BLaER1 (cell line): ENCODE results near the gene PARM1.
"Not testable (repeated sequence)": the region's sequence is repeated elsewhere in the genome, so short reads cannot be mapped to it uniquely, and the experiment has no call there.

ENCODE experiments used
- H3K27ac ChIP-seq: shearing (Covaris generic); formaldehyde crosslinking; 2 replicates; pipeline ENCODE4 v1.8.1; 2022
- H3K27me3 ChIP-seq: shearing (Covaris generic); formaldehyde crosslinking; 2 replicates; pipeline ENCODE4 v1.8.1; 2022
- H3K36me3 ChIP-seq: shearing (Covaris generic); formaldehyde crosslinking; 2 replicates; pipeline ENCODE4 v1.8.1; 2022
- H3K4me1 ChIP-seq: shearing (Covaris generic); formaldehyde crosslinking; 2 replicates; pipeline ENCODE4 v1.8.1; 2022
- H3K4me2 ChIP-seq: shearing (Covaris generic); formaldehyde crosslinking; 2 replicates; pipeline ENCODE4 v1.8.1; 2022
- H3K4me3 ChIP-seq: shearing (Covaris generic); formaldehyde crosslinking; 2 replicates; pipeline ENCODE4 v1.8.1; 2022
- H3K9ac ChIP-seq: shearing (Covaris generic); formaldehyde crosslinking; 2 replicates; pipeline ENCODE4 v1.8.1; 2022
- H3K9me3 ChIP-seq: shearing (Covaris generic); formaldehyde crosslinking; 2 replicates; pipeline ENCODE4 v1.8.1; 2022
- H4K20me1 ChIP-seq: shearing (Covaris generic); formaldehyde crosslinking; 2 replicates; pipeline ENCODE4 v1.8.1; 2022
- Cebpa-rat ChIP-seq: shearing (Covaris generic); IDR thresholded peaks from 2 replicates; pipeline ENCODE4 v1.8.1; 2022

The PARM1 gene

DNA sequence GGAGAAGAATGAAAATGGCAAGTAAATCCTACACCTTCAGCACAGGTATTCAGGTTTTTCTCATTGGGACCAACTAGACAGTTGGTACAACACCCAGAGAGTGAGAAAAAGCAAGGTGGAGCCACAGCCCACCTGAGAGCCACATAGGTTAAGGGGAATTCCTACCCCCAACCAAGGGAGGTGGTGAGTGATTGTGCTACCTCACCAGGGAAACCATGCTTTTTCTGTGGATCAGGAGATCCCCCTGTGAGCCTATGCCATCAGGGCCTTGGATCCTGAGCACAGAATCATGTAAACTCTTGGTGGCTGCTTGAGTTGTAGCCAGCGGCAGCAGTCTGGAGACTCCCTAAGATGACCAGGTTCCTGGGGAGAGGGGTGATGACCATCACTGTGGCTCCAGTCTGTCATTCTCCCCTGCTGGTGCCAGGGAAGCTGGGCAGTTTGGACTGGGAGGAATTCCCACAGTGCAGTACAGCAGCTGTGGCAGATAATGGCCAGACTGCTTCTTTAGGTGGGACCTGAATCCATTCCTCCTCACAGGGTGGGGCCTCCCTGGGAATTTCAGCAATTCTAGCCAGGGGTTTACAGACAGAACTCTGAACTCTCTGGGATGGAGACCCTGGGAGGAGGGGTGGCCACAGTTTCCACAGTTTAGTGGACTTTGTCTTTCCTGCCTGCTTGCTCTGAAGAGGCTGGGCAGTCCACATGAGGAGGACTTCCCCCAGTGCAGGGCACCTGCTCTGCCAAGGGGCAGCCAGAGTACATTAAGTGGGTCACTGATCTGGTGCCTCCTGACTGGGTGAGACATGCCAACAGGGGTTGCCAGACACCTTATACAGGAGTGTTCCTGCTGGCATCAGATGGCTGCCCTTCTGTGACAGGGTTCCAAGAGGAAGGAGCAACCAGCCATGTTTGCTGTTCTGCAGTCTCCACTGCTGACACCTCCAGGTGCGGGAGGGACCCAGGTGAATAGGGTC lies 43.2 kb downstream of the PARM1 start:
- H3K27ac ChIP-seq = no peak overlapping the region
- no peak overlapping the region for H3K9ac ChIP-seq
- no peak overlapping the region for H3K4me3 ChIP-seq
- H3K4me2 ChIP-seq = no peak overlapping the region
- no peaks in the 10 kb centered on the region for H3K27me3 ChIP-seq
- H3K9me3 ChIP-seq = peaks cover 22% of the 10 kb centered on the region
- no peaks in the 10 kb centered on the region for H3K36me3 ChIP-seq
- no peaks in the 10 kb centered on the region for H4K20me1 ChIP-seq
- no peak for TF ChIP-seq Cebpa-rat
- no peaks in the 10 kb centered on the region for H3K4me1 ChIP-seq

DNA sequence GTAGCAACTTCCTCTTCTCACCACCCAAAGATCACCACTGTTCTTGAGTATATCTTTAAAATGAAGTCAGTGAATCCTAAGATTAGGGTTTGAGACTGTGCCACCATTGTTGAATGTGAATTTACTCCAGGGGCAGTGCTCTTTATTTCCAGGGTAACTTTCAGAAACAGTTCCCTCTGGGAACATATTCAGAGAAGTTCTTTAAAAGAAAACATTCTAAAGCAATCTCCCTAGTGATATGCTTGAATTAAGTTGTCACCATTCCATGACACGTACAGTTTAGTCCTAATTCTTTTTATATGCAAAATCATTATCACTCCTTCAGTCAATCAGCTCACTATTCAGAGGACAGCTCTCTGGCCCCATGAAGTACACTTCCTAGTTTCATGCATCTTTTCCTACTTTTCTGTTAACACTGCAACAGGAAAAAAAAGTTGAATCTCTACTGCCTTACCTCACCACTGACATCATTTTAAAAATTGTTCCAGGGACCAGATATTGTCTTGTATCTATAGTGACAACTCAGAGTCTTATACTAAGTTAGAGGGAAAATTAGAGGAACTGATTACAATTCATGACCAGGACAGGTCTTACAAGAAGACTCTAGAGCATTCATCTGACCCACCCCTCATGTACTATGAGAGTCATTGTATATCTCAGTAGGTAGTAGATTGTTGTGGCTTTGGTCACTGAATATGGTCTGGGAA lies 49.8 kb downstream of the PARM1 start:
- Histone ChIP-seq H3K27ac (no peak overlapping the region), H4K20me1 (no peaks in the 10 kb centered on the region), H3K4me2 (no peak overlapping the region), H3K4me3 (no peak overlapping the region), H3K27me3 (no peaks in the 10 kb centered on the region), H3K9ac (no peak overlapping the region), H3K9me3 (peaks cover 17% of the 10 kb centered on the region), H3K4me1 (no peaks in the 10 kb centered on the region), H3K36me3 (no peaks in the 10 kb centered on the region)
- TF ChIP-seq Cebpa-rat = no peak

DNA sequence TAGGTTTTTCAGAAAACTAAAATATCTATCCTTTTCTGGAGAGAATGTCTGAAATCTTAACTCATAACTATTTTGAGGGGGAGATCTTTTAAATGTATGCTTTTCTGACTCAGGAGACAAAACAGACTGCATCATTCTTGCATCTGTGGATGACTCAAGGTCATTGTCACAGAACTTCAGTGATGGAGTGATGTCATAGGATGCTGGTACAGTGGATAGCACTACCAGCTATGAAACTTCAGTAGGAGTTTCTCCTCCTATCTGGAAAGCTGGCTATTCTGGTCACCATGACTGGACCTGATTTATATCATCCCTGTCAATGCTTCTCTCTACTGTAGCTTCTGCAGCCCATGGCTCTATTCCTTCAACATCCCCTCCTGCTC lies 50.3 kb downstream of the PARM1 start:
- Histone ChIP-seq H3K4me1 (no peaks in the 10 kb centered on the region), H3K36me3 (no peaks in the 10 kb centered on the region), H3K27me3 (no peaks in the 10 kb centered on the region), H3K4me2 (no peak overlapping the region), H3K9ac (no peak overlapping the region), H4K20me1 (no peaks in the 10 kb centered on the region), H3K27ac (no peak overlapping the region), H3K9me3 (peaks cover 12% of the 10 kb centered on the region; the same call in 1 of the 2 replicates), H3K4me3 (no peak overlapping the region)
- TF ChIP-seq Cebpa-rat = no peak

DNA sequence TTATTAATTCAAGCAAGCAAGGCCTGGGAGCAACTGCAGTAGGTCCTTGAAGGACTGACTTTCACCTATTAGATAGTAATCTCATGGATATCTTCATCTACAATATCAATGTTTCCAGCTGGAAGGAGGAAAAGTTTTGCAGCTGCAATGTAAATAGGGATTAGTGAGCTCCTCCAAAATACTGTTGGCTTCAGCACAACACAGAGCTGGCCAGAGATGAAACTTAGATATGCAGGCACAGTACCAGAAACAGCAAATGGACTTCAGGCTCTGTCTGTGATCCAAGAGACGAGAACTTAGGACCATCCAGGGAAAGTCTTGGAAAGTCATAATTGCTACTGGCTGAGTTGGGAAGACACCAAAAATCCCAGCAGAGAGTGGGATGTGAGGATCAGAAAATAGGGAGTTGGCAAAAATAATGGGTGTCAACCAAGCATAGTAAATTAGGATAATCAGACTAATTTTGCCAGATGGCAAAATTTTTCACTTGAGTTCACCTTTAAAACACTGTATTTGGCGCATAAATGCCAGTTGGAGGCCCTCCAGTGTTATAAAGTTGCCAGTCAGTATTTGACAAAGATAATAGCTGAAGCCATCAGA lies 57.5 kb downstream of the PARM1 start:
- Histone ChIP-seq H3K9me3 (no peaks in the 10 kb centered on the region), H3K4me1 (no peaks in the 10 kb centered on the region), H3K36me3 (no peaks in the 10 kb centered on the region), H3K4me3 (no peak overlapping the region), H3K27me3 (no peaks in the 10 kb centered on the region), H3K4me2 (no peak overlapping the region), H3K27ac (no peak overlapping the region), H4K20me1 (no peaks in the 10 kb centered on the region), H3K9ac (no peak overlapping the region)
- TF ChIP-seq Cebpa-rat = no peak

DNA sequence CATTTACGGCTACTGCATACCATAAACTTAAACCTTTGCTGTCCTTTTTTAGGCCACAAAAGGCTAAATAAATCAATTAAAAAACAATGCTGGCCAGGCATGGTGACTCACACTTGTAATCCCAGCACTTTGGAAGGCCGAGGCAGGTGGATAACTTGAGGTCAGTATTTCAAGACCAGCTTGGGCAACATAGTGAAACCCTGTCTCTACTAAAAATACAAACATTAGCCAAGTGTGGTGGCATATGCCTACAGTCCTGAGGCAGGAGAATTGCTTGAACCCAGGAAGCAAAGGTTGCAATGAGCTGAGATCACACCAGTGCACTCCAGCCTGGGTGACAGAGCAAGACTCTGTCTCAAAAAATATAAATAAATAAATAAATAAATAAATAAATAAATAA lies 61.5 kb downstream of the PARM1 start:
- not testable (repeated sequence) for H3K36me3 ChIP-seq, H3K4me3 ChIP-seq, H4K20me1 ChIP-seq, H3K27ac ChIP-seq, H3K4me2 ChIP-seq, H3K9ac ChIP-seq, H3K4me1 ChIP-seq, H3K9me3 ChIP-seq, H3K27me3 ChIP-seq

DNA sequence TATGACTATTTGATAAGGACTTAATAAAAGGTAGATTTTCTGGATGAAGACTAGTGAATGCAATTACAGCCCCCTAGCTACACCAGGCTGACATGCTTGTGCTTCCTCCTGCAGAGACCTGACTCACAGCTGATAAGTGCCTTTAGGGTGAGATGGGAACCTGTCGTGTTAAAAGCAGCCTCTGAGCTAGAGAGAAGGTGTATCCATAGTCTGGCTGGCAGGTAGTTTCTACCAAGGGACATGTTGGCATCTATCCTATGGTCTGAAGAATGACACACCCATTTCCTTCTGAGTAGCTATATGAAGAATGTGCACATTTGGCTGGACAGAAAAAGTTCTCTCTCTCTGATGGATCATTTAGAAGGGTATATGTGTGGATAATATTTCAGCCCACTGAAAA lies 64.1 kb downstream of the PARM1 start:
- Histone ChIP-seq H3K4me1 (no peaks in the 10 kb centered on the region), H3K9me3 (no peaks in the 10 kb centered on the region), H3K27me3 (no peaks in the 10 kb centered on the region), H3K9ac (no peak overlapping the region), H3K4me3 (no peak overlapping the region), H3K4me2 (no peak overlapping the region), H3K27ac (no peak overlapping the region), H3K36me3 (no peaks in the 10 kb centered on the region), H4K20me1 (no peaks in the 10 kb centered on the region)
- no peak for TF ChIP-seq Cebpa-rat

DNA sequence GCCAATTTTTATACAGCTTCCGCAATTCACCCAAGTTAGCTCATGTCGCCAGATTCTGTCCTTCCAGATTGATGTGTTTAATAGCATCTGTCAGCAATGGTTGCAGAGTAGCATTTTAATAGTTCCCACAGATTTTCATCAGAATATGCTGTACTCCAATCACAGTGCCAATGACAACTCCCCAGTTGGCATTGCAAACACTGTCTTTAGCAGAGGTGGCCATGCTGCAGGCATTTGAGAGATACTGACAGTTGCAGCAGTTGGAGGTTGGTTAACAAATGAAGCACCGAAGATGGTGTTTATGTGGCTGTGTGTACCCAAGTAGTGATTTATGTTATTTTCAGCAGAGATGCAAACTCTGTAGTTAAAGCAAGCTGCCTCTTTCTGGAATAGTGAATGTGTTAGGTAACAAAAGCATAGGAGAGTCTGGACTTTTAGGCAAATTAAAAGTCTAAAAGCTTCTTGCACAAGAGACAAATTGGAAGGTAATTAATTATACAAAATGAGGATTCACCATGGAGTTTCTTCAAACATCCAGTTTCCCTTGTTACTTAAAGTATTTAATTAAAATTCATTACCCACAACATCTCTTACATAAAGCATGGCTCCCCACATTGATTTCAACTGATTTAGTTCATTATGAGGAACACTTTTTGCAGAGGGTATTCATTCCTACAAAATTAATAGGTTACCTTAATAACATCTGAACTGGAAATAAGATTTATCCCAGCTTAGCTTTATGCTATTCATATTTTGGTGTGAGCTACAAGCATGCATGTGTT lies 65.2 kb downstream of the PARM1 start:
- H3K4me2 ChIP-seq = no peak overlapping the region
- H3K4me3 ChIP-seq = no peak overlapping the region
- H3K4me1 ChIP-seq = no peaks in the 10 kb centered on the region
- H3K9ac ChIP-seq = no peak overlapping the region
- no peaks in the 10 kb centered on the region for H4K20me1 ChIP-seq
- TF ChIP-seq Cebpa-rat = no peak
- H3K36me3 ChIP-seq = no peaks in the 10 kb centered on the region
- H3K27me3 ChIP-seq = no peaks in the 10 kb centered on the region
- H3K9me3 ChIP-seq = no peaks in the 10 kb centered on the region
- no peak overlapping the region for H3K27ac ChIP-seq

DNA sequence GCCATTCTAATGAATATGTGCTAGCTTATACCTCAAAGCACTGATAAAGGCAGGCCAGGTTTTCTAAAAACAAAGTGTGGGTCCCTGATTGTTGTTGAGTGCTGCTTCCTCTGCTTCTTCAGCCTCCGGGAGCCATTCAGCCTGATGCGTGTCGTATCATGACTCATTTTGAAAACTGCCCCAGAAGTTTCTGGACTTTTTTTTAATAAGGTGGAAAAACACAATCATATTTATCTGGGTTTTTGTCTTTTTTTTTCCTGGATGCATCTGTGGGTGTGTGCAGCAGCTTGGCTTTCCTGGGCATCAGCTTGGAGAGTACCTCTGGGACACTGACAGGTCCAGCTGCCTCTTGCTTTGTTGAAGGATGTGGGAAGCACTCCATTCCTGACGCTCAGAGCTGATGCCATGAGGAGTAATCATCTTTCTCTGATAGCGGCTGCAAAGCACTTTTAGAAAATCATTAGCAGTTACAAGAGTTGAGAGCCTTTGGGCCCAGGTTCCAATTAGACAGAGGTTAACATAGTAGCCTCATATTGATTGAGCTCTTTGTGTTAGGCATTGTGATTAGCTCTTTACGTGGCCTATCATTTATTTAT lies 66.9 kb downstream of the PARM1 start:
- no peak for TF ChIP-seq Cebpa-rat
- Histone ChIP-seq H3K4me3 (no peak overlapping the region), H3K9ac (no peak overlapping the region), H3K9me3 (no peaks in the 10 kb centered on the region), H3K4me2 (no peak overlapping the region), H4K20me1 (no peaks in the 10 kb centered on the region), H3K4me1 (no peaks in the 10 kb centered on the region), H3K27me3 (no peaks in the 10 kb centered on the region), H3K36me3 (no peaks in the 10 kb centered on the region), H3K27ac (no peak overlapping the region)

DNA sequence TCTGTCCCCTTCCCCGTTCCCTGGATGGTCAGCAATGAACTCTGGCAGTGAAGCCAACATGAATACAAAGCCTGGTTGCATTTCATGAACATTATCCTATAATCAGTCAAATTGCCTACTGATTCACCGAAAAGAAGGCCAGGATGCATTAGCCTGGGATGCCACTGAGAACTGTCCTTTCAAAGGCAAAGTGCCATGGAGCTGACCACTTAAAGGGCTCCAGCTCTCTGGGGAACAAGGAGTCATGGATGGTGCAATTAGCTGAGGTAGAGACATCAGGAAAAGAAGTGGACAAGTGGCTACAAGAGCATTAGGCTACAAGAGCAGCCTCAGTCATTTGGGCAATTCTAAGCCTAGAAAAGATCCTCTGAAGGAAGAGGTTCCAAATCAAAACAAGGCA lies 69.0 kb downstream of the PARM1 start:
- Histone ChIP-seq H3K27me3 (no peaks in the 10 kb centered on the region), H3K9ac (no peak overlapping the region), H3K4me1 (no peaks in the 10 kb centered on the region), H3K27ac (no peak overlapping the region), H3K36me3 (no peaks in the 10 kb centered on the region), H4K20me1 (no peaks in the 10 kb centered on the region), H3K4me3 (no peak overlapping the region), H3K9me3 (no peaks in the 10 kb centered on the region), H3K4me2 (no peak overlapping the region)
- TF ChIP-seq Cebpa-rat = no peak
